Kidney epithelial cell (primary cell): ENCODE data around the gene ZNF410. TPM values are rescaled to one million over a fixed set of nuclear protein-coding genes. Genes with fewer than 3 reads are reported as not detected.
"Not testable (repeated sequence)": the region's sequence is repeated elsewhere in the genome, so short reads cannot be mapped to it uniquely, and the experiment has no call there.

Experiments used
- DNase-seq: peaks from one replicate; pipeline ENCODE4 v3.0.0-alpha.2; 2010; ENCODE audit warnings: low read depth
- H3K27me3 ChIP-seq: 2 replicates; pipeline ENCODE4 v1.6.0; 2011; ENCODE audit warnings: low read length; ENCODE audit not compliant: control insufficient read depth, insufficient read depth
- H3K36me3 ChIP-seq: 2 replicates; pipeline ENCODE4 v1.5.1; 2011; ENCODE audit warnings: low read length; ENCODE audit not compliant: control insufficient read depth, insufficient read depth
- H3K4me3 ChIP-seq: 2 replicates; pipeline ENCODE4 v1.5.1; 2011; ENCODE audit warnings: low read depth, mild to moderate bottlenecking, control low read depth, low read length
- CTCF ChIP-seq: IDR thresholded peaks from 2 replicates; pipeline ENCODE4 v1.5.1; 2011; ENCODE audit warnings: mild to moderate bottlenecking, moderate library complexity, low read length, control low read depth, inconsistent platforms; ENCODE audit not compliant: insufficient read depth, poor library complexity, severe bottlenecking
- total RNA-seq: library from RNA; depleted of rRNA; stranded (reverse); fragments of >200 nt; gene quantifications from 2 replicates; pipeline ENCODE4 v1.2.3, GENCODE V29; 2015

The ZNF410 gene
- total RNA-seq, 1 donor from 2014 or later: 56.7 TPM

GRCh38 chr14:73863209-73863608, 23.4 kb upstream of the ZNF410 start:
- Histone ChIP-seq H3K27me3 (no peaks in the 10 kb centered on the region), H3K36me3 (no peaks in the 10 kb centered on the region), H3K4me3 (no peak overlapping the region)
- DNase-seq: no peak
- TF ChIP-seq CTCF: no peak

- no peak for DNase-seq
- no peak for TF ChIP-seq CTCF
- H3K36me3 ChIP-seq: no peaks in the 10 kb centered on the region
- H3K27me3 ChIP-seq: no peaks in the 10 kb centered on the region
- H3K4me3 ChIP-seq: no peak overlapping the region
These were observed 21.0 kb upstream of the ZNF410 start for GRCh38 chr14:73865534-73866113.

- H3K36me3 ChIP-seq, DNase-seq, H3K27me3 ChIP-seq, H3K4me3 ChIP-seq: not testable (repeated sequence)
These were observed 16.9 kb upstream of the ZNF410 start for GRCh38 chr14:73869754-73870153.

GRCh38 chr14:73870525-73871235, 16.0 kb upstream of the ZNF410 start:
- no peak for DNase-seq
- H3K4me3 ChIP-seq: no peak overlapping the region
- no peaks in the 10 kb centered on the region for H3K36me3 ChIP-seq
- TF ChIP-seq CTCF: no peak
- H3K27me3 ChIP-seq: no peaks in the 10 kb centered on the region

GRCh38 chr14:73873660-73874059, 13.0 kb upstream of the ZNF410 start:
- Histone ChIP-seq H3K27me3 (no peaks in the 10 kb centered on the region), H3K36me3 (no peaks in the 10 kb centered on the region), H3K4me3 (no peak overlapping the region)
- TF ChIP-seq CTCF: no peak
- no peak for DNase-seq

- Histone ChIP-seq H3K4me3 (no peak overlapping the region), H3K27me3 (no peaks in the 10 kb centered on the region), H3K36me3 (no peaks in the 10 kb centered on the region)
- no peak for TF ChIP-seq CTCF
- no peak for DNase-seq
These were observed 8.9 kb upstream of the ZNF410 start for GRCh38 chr14:73877790-73878189.
